Measurements from ENCODE around the gene ETHE1.

GRCh38 chr19:43481701-43482100, 45.3 kb downstream of the ETHE1 start:
- TF ChIP-seq POLR2A (IDR thresholded peaks at IDR 0.05; ENCODE audit: low read depth) (no peak), EP300 (IDR thresholded peaks at IDR 0.05) (no peak), CTCF (IDR thresholded peaks at IDR 0.05) (no peak), POLR2AphosphoS5 (IDR thresholded peaks at IDR 0.05) (no peak)
